GM21390 (cell line): Measurements from ENCODE around the gene CD55.

Experiments
- ATAC-seq: cut with Tn5 transposase; IDR thresholded peaks from one replicate; pipeline ENCODE4 v1.9.1; 2021; ENCODE audit not compliant: unreplicated experiment

Gene CD55

DNA sequence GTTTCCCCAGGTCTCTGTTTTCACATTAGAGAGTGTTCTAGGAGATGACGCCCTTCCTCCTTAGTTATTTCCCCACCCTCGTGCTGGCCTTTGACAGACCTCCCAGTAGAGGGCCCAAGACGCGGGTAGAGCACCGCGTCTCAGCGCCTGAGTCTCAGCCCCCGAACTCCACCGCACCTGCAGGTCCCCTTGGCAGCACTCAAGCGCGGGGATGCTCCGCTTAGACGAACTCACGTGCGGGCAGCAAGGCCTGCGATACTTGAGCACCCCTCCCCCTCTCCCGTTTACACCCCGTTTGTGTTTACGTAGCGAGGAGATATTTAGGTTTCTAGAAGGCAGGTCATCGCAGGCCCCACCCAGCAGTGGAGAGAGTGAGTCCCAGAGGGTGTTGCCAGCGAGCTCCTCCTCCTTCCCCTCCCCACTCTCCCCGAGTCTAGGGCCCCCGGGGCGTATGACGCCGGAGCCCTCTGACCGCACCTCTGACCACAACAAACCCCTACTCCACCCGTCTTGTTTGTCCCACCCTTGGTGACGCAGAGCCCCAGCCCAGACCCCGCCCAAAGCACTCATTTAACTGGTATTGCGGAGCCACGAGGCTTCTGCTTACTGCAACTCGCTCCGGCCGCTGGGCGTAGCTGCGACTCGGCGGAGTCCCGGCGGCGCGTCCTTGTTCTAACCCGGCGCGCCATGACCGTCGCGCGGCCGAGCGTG is at the start of gene CD55:
CD55 (plus strand) TSS at position 600 of the 711 bp plus-strand sequence; CDS start at position 688, 88 bp downstream.
- ATAC-seq: peak; percentile 89

DNA sequence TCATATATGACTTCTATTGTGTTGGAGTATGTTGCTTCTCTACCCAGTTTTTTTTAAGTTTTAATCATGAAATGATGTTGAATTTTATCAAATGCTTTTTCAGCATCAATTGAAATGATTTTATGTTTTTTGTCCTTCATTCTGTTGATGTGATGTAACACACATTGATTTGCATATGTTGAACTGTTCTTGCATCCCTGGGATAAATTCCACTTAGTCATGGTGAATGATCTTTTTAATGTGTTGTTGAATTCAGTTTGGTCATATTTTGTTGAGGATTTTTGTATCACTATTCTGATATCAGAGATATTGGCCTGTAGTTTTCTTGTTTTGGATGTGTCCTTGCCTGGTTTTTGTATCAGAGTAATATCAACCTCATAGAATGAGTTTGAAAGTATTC is 46.6 kb upstream of the CD55 start:
- no peak for ATAC-seq

DNA sequence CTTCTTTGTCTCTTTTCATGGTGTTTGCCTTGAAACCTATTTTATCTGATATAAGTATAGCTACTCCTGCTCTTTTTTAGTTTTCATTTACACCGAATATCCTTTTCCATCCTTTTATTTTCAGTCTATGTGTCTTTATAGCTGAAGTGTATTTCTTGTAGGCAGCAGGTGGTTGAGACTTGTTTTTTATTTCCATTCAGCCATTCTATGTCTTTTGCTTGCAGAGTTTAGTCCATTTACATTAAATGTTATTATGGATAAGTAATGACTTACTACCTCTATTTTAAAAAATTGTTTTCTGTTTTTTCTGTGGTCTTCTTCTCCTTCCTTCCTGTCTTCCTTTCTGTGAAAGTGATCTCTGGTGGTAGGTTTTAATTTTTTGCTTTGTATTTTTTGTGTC is 45.0 kb upstream of the CD55 start:
- no peak for ATAC-seq

GRCh38 chr1:207277241-207277640 is 44.2 kb upstream of the CD55 start:
- ATAC-seq: no peak

DNA sequence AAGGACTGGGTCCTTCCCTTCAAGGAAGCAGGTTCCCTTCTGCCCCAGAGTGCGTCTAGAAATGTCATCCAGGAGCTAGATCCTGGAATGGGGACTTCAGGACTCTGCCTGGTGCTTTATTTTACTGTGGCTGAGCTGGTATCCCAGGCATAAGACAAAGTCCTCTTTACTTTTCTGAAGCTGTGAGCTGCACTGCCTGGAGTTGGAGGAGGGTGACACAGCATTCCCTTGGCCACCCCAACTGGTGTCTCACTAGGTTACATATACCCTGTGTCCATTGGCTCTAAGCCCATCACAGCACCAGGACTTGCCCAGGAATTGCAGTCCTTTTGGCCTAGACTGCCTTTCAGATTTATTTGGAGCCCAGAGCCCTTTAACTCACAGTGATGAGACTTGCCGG is 41.8 kb upstream of the CD55 start:
- ATAC-seq: no peak

- ATAC-seq: no peak
Measured at GRCh38 chr1:207280706-207281105, 40.8 kb upstream of the CD55 start.

DNA sequence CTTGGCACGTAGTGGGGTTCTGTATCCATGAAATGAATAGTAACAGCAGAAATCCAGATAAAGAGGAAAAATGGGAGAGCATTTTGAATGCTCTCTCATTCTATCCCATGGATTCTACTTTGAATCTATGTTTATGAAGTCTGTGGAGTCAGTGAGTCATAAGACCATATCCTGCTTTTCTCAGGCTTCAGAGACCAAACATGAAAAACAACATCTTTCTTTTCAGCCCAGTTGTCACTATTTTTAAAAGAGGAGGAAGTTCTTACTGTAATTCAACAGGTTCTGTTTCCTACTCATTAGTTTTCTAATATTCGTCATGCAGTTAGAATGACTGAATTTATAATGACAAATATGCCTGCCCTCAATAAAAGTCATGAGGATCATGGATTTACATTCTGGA is 39.4 kb upstream of the CD55 start:
- no peak for ATAC-seq

DNA sequence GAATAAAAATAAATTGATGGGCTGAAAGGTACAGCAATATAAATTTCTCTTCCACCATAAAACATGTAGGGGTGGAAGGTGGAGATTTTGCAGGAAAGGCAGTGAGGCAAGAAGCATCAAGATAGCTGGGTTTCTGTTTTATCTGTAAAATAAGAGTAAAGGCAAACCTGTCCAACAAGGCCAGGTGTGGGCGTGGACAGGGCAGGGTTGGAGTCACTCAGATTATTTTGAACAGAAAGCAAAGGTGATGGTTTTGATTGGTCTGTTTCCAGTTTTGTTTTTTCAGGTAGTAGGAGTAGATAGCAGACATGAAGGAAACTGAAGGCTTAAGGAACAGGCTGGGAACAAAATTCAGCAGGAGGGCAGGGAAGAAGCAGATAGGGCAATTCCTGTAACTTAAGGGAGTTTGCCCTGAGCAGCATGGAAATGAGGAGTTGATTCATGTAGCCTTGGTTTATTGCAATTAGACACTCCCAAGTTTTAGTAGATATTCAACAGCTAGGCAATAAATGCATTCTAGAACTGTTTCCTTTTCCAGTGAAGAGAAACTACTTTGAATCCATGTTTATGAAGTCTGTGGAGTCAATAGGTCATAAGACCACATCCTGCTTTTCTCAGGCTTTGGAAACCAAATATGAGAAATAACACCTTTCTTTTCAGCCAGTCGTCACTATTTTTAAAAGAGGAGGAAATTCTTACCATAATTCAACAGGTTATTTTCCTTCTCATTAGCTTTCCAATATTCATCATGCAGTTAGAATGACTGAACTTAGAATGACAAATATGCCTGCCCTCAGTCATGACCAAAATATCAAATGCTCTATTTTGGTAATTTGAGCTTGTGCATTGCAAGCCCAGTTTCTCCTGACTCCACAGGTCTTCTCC is 38.7 kb upstream of the CD55 start:
- ATAC-seq: no peak

- ATAC-seq: no peak
Measured at GRCh38 chr1:207283421-207283820, 38.1 kb upstream of the CD55 start.

DNA sequence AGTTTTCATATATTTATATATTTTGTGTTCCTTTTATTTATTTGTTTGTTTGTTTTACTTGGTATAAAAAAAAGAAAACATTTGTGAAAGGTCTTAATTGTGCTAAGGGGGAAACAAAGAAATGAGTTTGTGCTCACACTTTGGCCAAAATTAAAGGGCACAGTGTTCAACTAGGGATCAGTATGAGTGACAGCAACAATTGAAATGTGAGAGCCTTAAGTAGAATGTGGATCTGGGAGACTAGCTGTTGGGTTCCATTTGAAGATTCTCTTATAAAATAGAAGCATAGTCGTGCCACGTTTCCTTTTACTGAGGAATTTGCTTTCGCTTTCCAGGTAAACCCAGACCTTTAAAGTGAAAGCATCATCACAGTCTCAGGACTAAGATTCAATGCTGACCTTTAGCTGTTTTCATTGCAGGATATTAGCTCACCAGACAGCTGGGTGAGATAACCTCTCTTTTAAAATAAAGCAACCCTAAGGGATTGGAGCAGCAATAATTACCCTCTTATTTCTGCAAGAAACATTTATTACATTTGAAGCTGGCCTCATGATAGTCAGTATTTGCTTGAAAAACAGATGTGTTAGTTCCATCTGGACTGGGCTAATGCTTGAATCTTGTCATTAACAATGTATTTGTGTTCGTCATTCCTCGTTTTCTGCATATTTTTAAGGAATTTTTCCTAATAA is 37.1 kb upstream of the CD55 start:
- no peak for ATAC-seq

DNA sequence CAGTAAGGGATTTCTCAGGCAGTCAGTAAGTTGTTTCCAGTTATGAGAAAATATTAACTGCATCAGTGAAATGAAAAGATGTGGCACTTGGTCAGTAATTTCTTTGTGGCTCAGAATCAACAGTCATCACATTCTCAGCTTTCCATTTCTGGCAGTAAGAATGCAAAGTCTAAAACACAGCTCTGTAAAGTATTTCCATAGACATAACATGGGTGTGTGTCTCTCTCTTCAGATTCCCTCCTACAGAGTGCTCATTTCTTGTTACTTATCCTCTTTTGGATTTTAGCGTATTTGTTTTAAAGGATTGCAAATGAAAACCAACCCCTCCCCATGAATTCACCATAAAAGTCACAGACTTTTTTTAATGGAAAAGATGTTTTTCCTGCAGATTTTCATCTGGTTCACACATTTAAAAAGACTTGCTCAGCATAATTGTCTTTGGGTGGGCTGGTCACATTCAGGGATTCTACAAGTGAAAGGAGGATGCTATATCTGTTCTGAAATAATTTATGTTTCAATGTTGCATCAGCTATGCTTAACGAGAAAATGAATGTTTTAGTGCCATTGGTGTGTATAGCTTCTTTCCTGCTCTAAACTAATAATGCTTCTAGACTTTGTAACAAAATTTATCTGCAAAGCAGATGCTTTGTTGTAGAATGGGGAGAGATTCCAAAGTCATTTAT is 34.6 kb upstream of the CD55 start:
- ATAC-seq: no peak

- ATAC-seq: no peak
Measured at GRCh38 chr1:207288315-207288714, 33.2 kb upstream of the CD55 start.

DNA sequence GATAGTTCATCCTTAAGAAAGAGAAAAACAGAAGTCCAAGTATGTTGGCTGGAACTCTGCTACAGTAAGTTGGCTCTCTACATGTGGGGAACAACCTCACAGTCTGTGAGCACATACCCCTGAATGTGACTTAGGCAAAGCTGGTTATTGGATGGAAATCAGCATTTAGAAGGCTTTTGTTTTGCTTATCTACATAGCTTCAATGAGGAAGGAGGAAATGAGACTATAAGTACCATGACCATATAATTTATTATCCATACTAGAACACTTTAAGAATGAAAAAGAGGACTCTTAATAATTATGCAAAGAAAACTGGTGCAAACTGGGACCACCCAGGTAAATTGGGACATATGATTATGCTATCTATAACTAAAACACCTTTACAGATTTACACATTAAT is 31.7 kb upstream of the CD55 start:
- ATAC-seq: no peak

DNA sequence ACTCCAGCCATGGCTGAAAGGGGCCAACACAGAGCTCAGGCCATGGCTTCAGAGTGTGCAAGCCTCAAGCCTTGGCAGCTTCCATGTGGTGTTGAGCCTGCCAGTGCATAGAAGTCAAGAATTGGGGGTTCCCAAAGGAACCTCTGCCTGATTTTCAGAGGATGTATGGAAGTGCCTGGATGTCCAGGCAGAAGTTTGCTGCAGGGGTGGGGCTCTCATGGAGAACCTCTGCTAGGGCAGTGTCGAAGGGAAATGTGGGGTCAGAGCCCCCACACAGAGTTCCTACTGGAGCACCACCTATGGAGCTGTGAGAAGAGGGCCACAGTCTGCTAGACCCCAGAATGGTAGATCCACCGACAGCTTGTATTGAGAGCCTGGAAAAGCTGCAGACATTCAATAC is 29.8 kb upstream of the CD55 start:
- no peak for ATAC-seq

GRCh38 chr1:207298186-207298585 is 23.3 kb upstream of the CD55 start:
- no peak for ATAC-seq

- no peak for ATAC-seq
Measured at GRCh38 chr1:207298636-207299398, 22.7 kb upstream of the CD55 start.

DNA sequence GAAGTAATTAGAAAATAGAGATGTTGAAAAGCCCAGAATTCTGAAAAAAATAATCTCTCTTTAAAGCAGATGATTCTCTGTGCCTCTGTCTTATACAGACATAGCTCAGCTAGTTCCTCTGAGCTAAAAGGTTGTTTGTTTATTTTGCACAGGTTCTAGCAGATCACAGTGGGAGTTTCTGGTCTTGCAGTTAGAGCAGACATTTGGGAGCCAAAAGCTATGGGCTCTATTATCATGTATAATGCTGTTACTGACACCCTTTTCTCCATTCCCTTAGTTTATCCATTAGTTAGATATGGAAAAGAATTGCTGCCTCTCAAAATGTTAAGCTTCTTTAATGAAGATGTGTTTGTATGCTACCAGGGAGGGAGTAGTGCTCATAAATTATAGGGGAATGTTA is 20.5 kb upstream of the CD55 start:
- no peak for ATAC-seq

DNA sequence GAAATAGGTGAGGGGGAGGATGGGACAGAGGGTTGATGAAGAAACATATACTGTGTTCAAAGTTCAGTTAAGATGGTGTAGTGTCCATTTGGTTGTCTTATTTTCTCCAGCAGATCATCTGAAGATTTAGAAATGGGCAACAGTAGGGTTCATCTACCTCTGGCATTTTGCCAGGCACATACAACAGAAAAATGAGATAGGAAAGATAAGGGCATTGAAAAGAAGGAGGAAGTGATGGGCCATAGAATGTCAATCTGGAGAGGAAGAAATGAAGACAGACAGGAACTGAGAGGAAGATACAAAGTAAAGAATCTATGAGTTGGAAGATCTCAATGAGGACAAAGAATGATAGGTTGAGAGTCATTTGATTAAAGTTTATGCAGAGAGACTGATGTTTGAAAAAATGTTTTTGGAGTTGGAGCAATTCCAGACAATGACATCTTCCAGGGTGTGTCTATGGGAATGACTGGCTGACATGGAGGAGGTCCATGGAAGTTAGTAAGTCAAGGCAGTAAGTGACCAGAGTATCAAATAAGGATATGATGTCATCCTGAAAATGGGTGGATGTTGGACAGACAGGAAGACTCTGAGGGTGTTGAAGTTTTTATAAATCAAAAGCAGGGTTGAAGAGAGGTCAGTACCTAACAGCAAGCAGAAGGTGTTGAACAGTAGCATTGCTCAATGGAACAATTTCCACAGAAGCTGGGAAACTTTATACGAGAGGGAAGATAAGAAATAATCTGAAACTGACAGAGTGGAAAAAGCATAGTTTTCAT is 18.7 kb upstream of the CD55 start:
- ATAC-seq: no peak

DNA sequence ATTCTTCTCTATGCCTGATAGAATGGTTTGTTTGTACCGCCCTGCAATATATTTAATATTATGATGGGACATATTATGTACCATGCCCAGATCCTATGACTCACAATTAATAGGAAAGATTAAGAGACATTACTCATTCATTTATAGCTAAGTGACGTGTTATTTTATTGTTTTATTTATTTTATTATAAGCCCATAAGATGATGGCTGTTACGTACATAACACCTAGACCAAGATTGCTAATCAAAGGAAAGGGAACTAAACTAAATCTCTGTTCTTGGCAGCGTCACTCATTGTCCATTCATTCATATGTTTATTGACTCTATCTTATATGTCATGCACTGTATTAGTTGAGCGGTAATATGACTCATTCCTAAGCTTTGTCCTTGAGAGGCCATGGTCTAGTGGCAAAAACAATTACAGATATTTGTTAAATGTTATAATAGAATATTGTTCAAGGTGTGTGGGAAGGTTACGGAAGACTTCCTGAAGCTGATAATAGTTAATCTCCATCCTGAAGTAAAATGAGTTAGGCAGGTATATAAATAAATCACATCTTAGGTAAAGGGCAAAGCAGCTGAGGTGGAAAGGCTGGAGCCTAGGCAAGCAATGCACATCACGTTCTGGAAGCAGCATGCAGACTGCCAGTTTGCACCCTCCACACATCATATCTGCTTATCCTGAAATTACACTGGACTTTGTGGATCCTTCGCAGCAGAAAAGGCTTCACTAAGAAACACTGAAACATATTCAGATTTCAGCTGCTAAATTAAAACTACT is 16.6 kb upstream of the CD55 start:
- ATAC-seq: no peak
